Pancreas (tissue), 10 donors: ENCODE measurements around the gene MGAT5B. TPM values are rescaled to one million over a fixed set of nuclear protein-coding genes. Genes with fewer than 3 reads are reported as not detected.

Experiments
- ATAC-seq, 4 donors: fragments of 200-7000 bp; cut with Tn5 transposase; one replicate each; pipeline versions ENCODE4 v1.8.0 to v1.9.1; 2020; ENCODE audit warnings: mild to moderate bottlenecking in 4 of 4, moderate library complexity in 4 of 4
- DNase-seq, 6 donors: peaks; one replicate each; pipeline ENCODE4 v3.0.0-alpha.2; 2020
- FAIRE-seq: peaks from 2 replicates; lab custom pipeline; 2012; peaks lifted over from hg19 to GRCh38; lab: Jason Lieb, UNC
- H3K27ac ChIP-seq, 4 donors: fragments of 200-600 bp; sonication (generic); 1 replicate in 3 of 4; 2 replicates in 1 of 4; pipeline versions ENCODE4 v1.5.0 to v1.8.0; 2020
- H3K27me3 ChIP-seq, 4 donors: fragments of 200-600 bp; one replicate each; pipeline ENCODE4 v1.8.0; 2021
- H3K36me3 ChIP-seq, 3 donors: fragments of 200-600 bp; sonication (generic) in 1 of 3; one replicate each; pipeline versions ENCODE4 v1.5.0 to v1.8.0; 2020 to 2021
- H3K4me1 ChIP-seq, 3 donors: fragments of 200-600 bp; one replicate each; pipeline ENCODE4 v1.8.0; 2021
- H3K4me3 ChIP-seq, 4 donors: fragments of 200-600 bp; sonication (generic) in 2 of 4; one replicate each; pipeline versions ENCODE4 v1.5.0 to v1.8.0; 2020 to 2021
- H3K9me3 ChIP-seq, 4 donors: fragments of 200-600 bp; one replicate each; pipeline ENCODE4 v1.8.0; 2021
- CTCF ChIP-seq, 4 donors: fragments of 200-600 bp; sonication (generic) in 3 of 4; IDR thresholded peaks; one replicate each; pipeline versions ENCODE4 v1.5.0 to v1.8.0; 2021; ENCODE audit warnings: antibody characterized with exemption in 4 of 4
- WGBS, 2 donors: extraction: QIAGEN DNeasy Blood & Tissue Kit; methylation state at CpG; one replicate each; pipeline ENCODE4 v1.1.7; 2013; 5-methylcytosine and 5-hydroxymethylcytosine counted together
- intact Hi-C, 3 donors: fragments of 100-400 bp; cut with DNase I; formaldehyde crosslinking; loops; one replicate each; pipeline versions ENCODE4 v1.11.1 to v1.14.2; 2022
- polyA plus RNA-seq, 2 donors: library from polyadenylated mRNA; stranded (reverse); fragments of 200-250 nt; gene quantifications; one replicate each; pipeline ENCODE4 v1.2.3, GENCODE V29; 2013
- total RNA-seq, 6 donors: library from RNA; stranded (reverse); fragmentation: NEBNext Ultra II Directional in 4 of 6; extraction: Animal tissue kit (Norgen Biotek cat#: 25700) in 4 of 6; gene quantifications; one replicate each; pipeline versions ENCODE4 v1.2.1 to v1.2.4, GENCODE V29; 2021 to 2023
- donor health status: healthy with polysubstance abuse.
- donor health status: DM: no; HTN: no; CAD: no; lungs with moderate emphysema.
- donor health status: DM: no; HTN: no; CAD: no.
- donor health status: control.
- donor health status: control.
- donor health status: Bipolar disorder and iron deficiency.
- donor health status: DM: yes; HTN: yes; CAD: no.
- donor health status: DM: no; HTN: no; CAD: no.
- donor health status: DM: no; HTN: no; CAD: no.
- donor health status: DM: yes; HTN: yes; CAD: no.

MGAT5B gene
- total and polyA plus RNA-seq, 8 donors: 0.21 to 1.2 (median 0.25) TPM; not detected in 1

GRCh38 chr17:76872221-76872873 is 4.1 kb downstream of the MGAT5B start:
- Histone ChIP-seq H3K36me3 (no peaks in the 10 kb centered on the region), H3K4me1 (no peaks in the 10 kb centered on the region), H3K27ac (no peak overlapping the region), H3K9me3 (no peaks in the 10 kb centered on the region), H3K27me3 (peaks cover 0 to 12% (median 2%) of the 10 kb centered on the region in 4 donors), H3K4me3 (no peak overlapping the region)
- no peak for ATAC-seq
- intact Hi-C loops: loop anchor here in 2 of 3 donors (5.0 to 10.0 kb wide), 3 partner anchors 180 to 372 kb away; no protein-coding TSS in a partner anchor
- no peak for DNase-seq
- 68 to 78% methylated on average over 14 of the region's 14 CpGs for WGBS, 2 donors
- no peak for TF ChIP-seq CTCF (IDR thresholded peaks at IDR 0.05)
- FAIRE-seq: no peak

- H3K4me3 ChIP-seq: no peak overlapping the region
- no peak for DNase-seq
- ATAC-seq: no peak
- H3K9me3 ChIP-seq: no peaks in the 10 kb centered on the region
- no peak for TF ChIP-seq CTCF (IDR thresholded peaks at IDR 0.05)
- H3K27me3 ChIP-seq: peaks cover 0 to 12% (median 2%) of the 10 kb centered on the region in 4 donors
- H3K36me3 ChIP-seq: no peaks in the 10 kb centered on the region
- intact Hi-C loops: loop anchor here in 2 of 3 donors (5.0 to 10.0 kb wide), 3 partner anchors 179 to 372 kb away; no protein-coding TSS in a partner anchor
- no peak overlapping the region for H3K27ac ChIP-seq
- H3K4me1 ChIP-seq: no peaks in the 10 kb centered on the region
- no peak for FAIRE-seq
- WGBS, 2 donors: 76 to 82% methylated on average over 9 of the region's 9 CpGs
Measured at GRCh38 chr17:76872874-76873221, 4.6 kb downstream of the MGAT5B start.

- Histone ChIP-seq H3K4me1 (no peaks in the 10 kb centered on the region), H3K27ac (no peak overlapping the region), H3K4me3 (no peak overlapping the region), H3K36me3 (no peaks in the 10 kb centered on the region), H3K27me3 (peaks cover 0 to 12% (median 2%) of the 10 kb centered on the region in 4 donors), H3K9me3 (no peaks in the 10 kb centered on the region)
- WGBS, 2 donors: 55 to 62% methylated on average over 4 of the region's 4 CpGs
- DNase-seq (no peak), ATAC-seq (no peak), FAIRE-seq (no peak)
- no peak for TF ChIP-seq CTCF (IDR thresholded peaks at IDR 0.05)
- intact Hi-C loops: loop anchor here in 2 of 3 donors (5.0 to 10.0 kb wide), 3 partner anchors 178 to 371 kb away; no protein-coding TSS in a partner anchor
Measured at GRCh38 chr17:76873856-76874255, 5.7 kb downstream of the MGAT5B start.

- Histone ChIP-seq H3K36me3 (no peaks in the 10 kb centered on the region), H3K27me3 (no peaks in the 10 kb centered on the region), H3K4me1 (no peaks in the 10 kb centered on the region), H3K4me3 (no peak overlapping the region), H3K27ac (no peak overlapping the region), H3K9me3 (no peaks in the 10 kb centered on the region)
- FAIRE-seq (no peak), DNase-seq (no peak), ATAC-seq (no peak)
- WGBS, 2 donors: 49 to 61% methylated on average over 9 of the region's 9 CpGs
- intact Hi-C loops: loop anchor here in 2 of 3 donors (10.0 kb wide), 2 partner anchors 177 to 367 kb away; no protein-coding TSS in a partner anchor
- no peak for TF ChIP-seq CTCF (IDR thresholded peaks at IDR 0.05)
Measured at GRCh38 chr17:76877437-76877836, 9.2 kb downstream of the MGAT5B start.

- DNase-seq (no peak), ATAC-seq (no peak), FAIRE-seq (no peak)
- H3K27me3 ChIP-seq: no peaks in the 10 kb centered on the region
- no peaks in the 10 kb centered on the region for H3K4me1 ChIP-seq
- H3K4me3 ChIP-seq: no peak overlapping the region
- TF ChIP-seq CTCF (IDR thresholded peaks at IDR 0.05): no peak
- no peaks in the 10 kb centered on the region for H3K9me3 ChIP-seq
- no peaks in the 10 kb centered on the region for H3K36me3 ChIP-seq
- intact Hi-C loops: loop anchor here in 2 of 3 donors (10.0 kb wide), 2 partner anchors 176 to 366 kb away; no protein-coding TSS in a partner anchor
- H3K27ac ChIP-seq: no peak overlapping the region
- WGBS, 2 donors: 60 to 67% methylated on average over 6 of the region's 6 CpGs
Measured at GRCh38 chr17:76878568-76878967, 10.4 kb downstream of the MGAT5B start.
